Loucy (cell line): ENCODE data around the gene DDX49.

Experiments used
- H2AFZ ChIP-seq: fragments of 200-600 bp; sonication (generic); 2 replicates; pipeline ENCODE4 v1.6.0; 2016; ENCODE audit warnings: antibody characterized with exemption, mild to moderate bottlenecking, low read length, moderate library complexity
- H3F3A ChIP-seq: fragments of 200-600 bp; 2 replicates; pipeline ENCODE4 v1.6.0; 2016; ENCODE audit warnings: antibody characterized with exemption, low read depth, mild to moderate bottlenecking
- H3K27me3 ChIP-seq: fragments of 200-600 bp; sonication (generic); 2 replicates; pipeline ENCODE4 v1.6.1; 2014; ENCODE audit warnings: low read length, mild to moderate bottlenecking; ENCODE audit not compliant: insufficient read depth, poor library complexity, severe bottlenecking
- H3K36me3 ChIP-seq: fragments of 200-600 bp; sonication (generic); 2 replicates; pipeline ENCODE4 v1.6.1; 2016; ENCODE audit warnings: low read length; ENCODE audit not compliant: insufficient read depth
- H3K4me1 ChIP-seq: fragments of 200-600 bp; sonication (generic); 2 replicates; pipeline ENCODE4 v1.5.1; 2014; ENCODE audit warnings: low read length, mild to moderate bottlenecking; ENCODE audit not compliant: insufficient read depth, poor library complexity, severe bottlenecking
- H3K4me2 ChIP-seq: fragments of 200-600 bp; sonication (generic); 2 replicates; pipeline ENCODE4 v1.6.0; 2014; ENCODE audit warnings: antibody characterized with exemption, low read length, low read depth, mild to moderate bottlenecking; ENCODE audit not compliant: poor library complexity, severe bottlenecking
- H3K4me3 ChIP-seq: fragments of 200-600 bp; sonication (generic); 2 replicates; pipeline ENCODE4 v1.5.1; 2014; ENCODE audit warnings: low read length, mild to moderate bottlenecking, mixed read lengths; ENCODE audit not compliant: poor library complexity, severe bottlenecking
- H3K79me2 ChIP-seq: fragments of 200-600 bp; sonication (generic); 2 replicates; pipeline ENCODE4 v1.6.1; 2014; ENCODE audit warnings: low read length; ENCODE audit not compliant: insufficient read depth
- H3K9ac ChIP-seq: fragments of 200-600 bp; sonication (generic); 2 replicates; pipeline ENCODE4 v1.6.0; 2014; ENCODE audit warnings: mild to moderate bottlenecking, low read depth, low read length, moderate library complexity; ENCODE audit not compliant: poor library complexity, severe bottlenecking
- H3K9me2 ChIP-seq: fragments of 200-600 bp; sonication (generic); replicated peaks from 2 replicates; pipeline ENCODE4 v1.6.1; 2016; ENCODE audit warnings: low read depth, low read length, mixed read lengths
- H3K9me3 ChIP-seq: fragments of 200-600 bp; sonication (generic); 2 replicates; pipeline ENCODE4 v1.6.1; 2014; ENCODE audit warnings: mild to moderate bottlenecking, antibody characterized with exemption, low read length, low read depth; ENCODE audit not compliant: insufficient read depth
- H4K20me1 ChIP-seq: fragments of 200-600 bp; sonication (generic); 2 replicates; pipeline ENCODE4 v1.6.0; 2014; ENCODE audit warnings: antibody characterized with exemption, low read length, mild to moderate bottlenecking; ENCODE audit not compliant: insufficient read depth, poor library complexity, severe bottlenecking
- EZH2phosphoT487 ChIP-seq: fragments of 200-600 bp; IDR thresholded peaks from 2 replicates; pipeline ENCODE4 v1.6.1; 2018; ENCODE audit warnings: antibody characterized with exemption, mild to moderate bottlenecking, moderate library complexity, borderline replicate concordance
- TF ChIP-seq, protein P1 (sequence below): fragments of 200-600 bp; sonication (generic); conservative IDR thresholded peaks from 2 replicates; pipeline ENCODE4 v1.5.1; 2014; ENCODE audit warnings: mild to moderate bottlenecking, antibody characterized with exemption, low read length

DDX49 gene

DNA sequence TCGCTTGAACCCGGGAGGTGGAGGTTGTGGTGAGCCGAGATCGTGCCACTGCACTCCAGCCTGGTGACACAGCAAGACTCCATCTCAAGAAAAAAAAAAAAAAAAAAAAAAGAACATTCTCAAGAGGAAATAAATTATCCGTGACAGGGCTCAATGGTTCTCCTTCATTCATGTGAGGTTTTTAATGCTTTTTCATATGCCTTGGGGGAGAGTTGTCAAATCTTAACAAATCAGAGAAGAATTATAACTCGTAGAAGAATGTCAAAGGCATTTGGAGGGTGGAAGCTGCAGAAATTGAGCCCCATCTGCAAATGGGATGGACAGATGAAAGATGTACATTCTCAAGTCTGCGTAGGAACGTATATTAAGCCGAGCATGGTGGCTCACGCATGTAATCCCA is 56.4 kb downstream of the DDX49 start:
- H3K4me3 ChIP-seq = no peak overlapping the region
- no peak overlapping the region for H3K9ac ChIP-seq
- TF ChIP-seq, protein P1, sequence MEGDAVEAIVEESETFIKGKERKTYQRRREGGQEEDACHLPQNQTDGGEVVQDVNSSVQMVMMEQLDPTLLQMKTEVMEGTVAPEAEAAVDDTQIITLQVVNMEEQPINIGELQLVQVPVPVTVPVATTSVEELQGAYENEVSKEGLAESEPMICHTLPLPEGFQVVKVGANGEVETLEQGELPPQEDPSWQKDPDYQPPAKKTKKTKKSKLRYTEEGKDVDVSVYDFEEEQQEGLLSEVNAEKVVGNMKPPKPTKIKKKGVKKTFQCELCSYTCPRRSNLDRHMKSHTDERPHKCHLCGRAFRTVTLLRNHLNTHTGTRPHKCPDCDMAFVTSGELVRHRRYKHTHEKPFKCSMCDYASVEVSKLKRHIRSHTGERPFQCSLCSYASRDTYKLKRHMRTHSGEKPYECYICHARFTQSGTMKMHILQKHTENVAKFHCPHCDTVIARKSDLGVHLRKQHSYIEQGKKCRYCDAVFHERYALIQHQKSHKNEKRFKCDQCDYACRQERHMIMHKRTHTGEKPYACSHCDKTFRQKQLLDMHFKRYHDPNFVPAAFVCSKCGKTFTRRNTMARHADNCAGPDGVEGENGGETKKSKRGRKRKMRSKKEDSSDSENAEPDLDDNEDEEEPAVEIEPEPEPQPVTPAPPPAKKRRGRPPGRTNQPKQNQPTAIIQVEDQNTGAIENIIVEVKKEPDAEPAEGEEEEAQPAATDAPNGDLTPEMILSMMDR = no peak
- no peak for TF ChIP-seq EZH2phosphoT487
- H3K9me3 ChIP-seq = no peaks in the 10 kb centered on the region
- H3K4me2 ChIP-seq = no peak overlapping the region
- H3K4me1 ChIP-seq = peaks cover 6% of the 10 kb centered on the region
- no peak overlapping the region for H2AFZ ChIP-seq
- no peaks in the 10 kb centered on the region for H3K27me3 ChIP-seq
- H4K20me1 ChIP-seq = no peaks in the 10 kb centered on the region
- no peaks in the 10 kb centered on the region for H3K36me3 ChIP-seq
- H3K79me2 ChIP-seq = no peaks in the 10 kb centered on the region
- H3K9me2 ChIP-seq = no peaks in the 10 kb centered on the region
- no peaks in the 10 kb centered on the region for H3F3A ChIP-seq
